ENCODE results near the gene NPC1.

DNA sequence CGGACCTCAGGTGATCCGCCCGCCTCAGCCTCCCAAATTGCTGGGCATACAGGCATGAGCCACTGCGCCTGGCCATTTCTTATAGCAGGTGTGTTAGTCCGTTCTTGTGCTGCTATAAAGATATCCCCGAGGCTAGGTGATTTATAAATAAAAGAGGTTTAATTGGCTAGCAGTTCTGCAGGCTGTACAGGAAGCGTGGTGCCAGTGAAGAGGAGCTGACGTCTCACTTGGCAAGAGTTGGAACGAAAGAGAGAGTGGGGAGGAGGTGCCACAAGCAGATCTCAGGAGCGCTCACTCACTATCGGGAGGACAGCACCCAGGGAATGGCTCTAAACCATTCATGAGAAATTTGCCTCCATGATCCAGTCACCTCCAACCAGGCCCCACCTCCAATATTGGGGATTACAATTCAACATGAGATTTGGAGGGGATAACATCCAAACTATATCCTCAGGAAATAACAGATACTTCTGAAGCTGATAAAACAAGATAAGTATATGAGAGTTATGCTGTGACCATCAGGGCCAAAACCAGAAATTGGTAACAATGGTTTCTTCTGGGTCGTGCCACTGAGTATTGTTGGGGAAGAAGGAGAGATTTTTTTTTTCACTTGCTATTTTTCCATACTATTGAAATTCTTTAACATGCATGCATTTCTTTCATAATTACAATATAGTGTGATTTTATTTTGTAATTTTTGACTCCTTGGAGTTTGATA, 90.4 kb downstream of the NPC1 start:
- TF ChIP-seq CTCF (IDR thresholded peaks at IDR 0.05), result no peak
- TF ChIP-seq POLR2A (IDR thresholded peaks at IDR 0.05), result no peak
